ENCODE measurements around the gene FETUB. TPM values are rescaled to one million over a fixed set of nuclear protein-coding genes. Genes with fewer than 3 reads are reported as not detected.
A peak's percentile ranks its signal among the peaks of the same experiment; 100 is the strongest.

FETUB gene
- total RNA-seq, 1 donor from 2014 or later, result not detected

DNA sequence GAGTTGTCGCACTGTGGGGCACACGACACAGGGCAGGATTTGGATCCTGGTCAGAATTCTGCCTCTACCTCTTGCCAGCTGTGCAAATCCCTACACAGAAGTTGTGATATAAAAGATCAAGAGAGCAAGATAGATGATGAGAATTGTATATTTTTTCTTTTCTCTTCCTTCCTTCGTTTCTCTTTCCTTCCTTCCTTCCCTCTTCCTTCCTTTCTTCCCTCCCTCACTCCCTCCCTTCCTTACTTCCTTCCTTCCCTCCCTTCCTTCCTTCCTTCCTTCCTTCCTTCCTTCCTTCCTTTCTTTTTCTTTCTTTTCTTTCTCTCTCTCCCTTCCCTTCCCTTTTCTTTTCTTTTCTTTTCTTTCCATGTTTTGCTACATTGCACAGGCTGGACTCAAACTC, 39.3 kb upstream of the FETUB start:
- H3K36me3 Mint-ChIP-seq, result no peaks in the 10 kb centered on the region
- H3K27ac Mint-ChIP-seq, result no peak overlapping the region
- no peaks in the 10 kb centered on the region for H3K9me3 Mint-ChIP-seq
- DNase-seq (ENCODE audit: extremely low spot score, unreplicated experiment), result no peak
- peaks cover 6% of the 10 kb centered on the region for H3K4me1 Mint-ChIP-seq (ENCODE audit: unreplicated experiment)
- H3K27me3 Mint-ChIP-seq, result peaks cover 8% of the 10 kb centered on the region
- no peak overlapping the region for H3K4me3 Mint-ChIP-seq
- TF ChIP-seq, protein P1, sequence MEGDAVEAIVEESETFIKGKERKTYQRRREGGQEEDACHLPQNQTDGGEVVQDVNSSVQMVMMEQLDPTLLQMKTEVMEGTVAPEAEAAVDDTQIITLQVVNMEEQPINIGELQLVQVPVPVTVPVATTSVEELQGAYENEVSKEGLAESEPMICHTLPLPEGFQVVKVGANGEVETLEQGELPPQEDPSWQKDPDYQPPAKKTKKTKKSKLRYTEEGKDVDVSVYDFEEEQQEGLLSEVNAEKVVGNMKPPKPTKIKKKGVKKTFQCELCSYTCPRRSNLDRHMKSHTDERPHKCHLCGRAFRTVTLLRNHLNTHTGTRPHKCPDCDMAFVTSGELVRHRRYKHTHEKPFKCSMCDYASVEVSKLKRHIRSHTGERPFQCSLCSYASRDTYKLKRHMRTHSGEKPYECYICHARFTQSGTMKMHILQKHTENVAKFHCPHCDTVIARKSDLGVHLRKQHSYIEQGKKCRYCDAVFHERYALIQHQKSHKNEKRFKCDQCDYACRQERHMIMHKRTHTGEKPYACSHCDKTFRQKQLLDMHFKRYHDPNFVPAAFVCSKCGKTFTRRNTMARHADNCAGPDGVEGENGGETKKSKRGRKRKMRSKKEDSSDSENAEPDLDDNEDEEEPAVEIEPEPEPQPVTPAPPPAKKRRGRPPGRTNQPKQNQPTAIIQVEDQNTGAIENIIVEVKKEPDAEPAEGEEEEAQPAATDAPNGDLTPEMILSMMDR (conservative IDR thresholded peaks at IDR 0.05), result no peak

DNA sequence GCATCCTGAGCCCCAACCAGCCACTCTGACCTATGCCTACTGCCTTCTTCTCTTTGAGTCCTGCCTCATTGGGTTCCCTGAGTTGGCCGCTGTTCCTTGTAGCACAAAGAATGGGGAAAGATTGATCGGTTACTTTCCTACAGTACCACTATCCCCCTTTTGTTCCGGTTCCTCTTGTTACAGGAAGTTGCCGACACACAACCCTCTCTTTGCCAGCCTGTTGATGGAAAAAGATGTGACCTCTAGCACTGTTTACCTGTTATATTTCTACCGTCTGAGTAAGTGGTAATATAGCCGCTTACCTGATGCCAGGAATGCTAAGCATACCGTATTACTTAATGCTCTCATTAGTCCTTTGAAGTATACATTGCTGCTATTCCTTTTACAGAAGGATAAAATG, 37.0 kb upstream of the FETUB start:
- DNase-seq (ENCODE audit: extremely low spot score, unreplicated experiment), result no peak
- H3K4me1 Mint-ChIP-seq (ENCODE audit: unreplicated experiment), result no peaks in the 10 kb centered on the region
- no peaks in the 10 kb centered on the region for H3K36me3 Mint-ChIP-seq
- H3K27ac Mint-ChIP-seq, result no peak overlapping the region
- no peak overlapping the region for H3K4me3 Mint-ChIP-seq
- TF ChIP-seq, protein P1 (conservative IDR thresholded peaks at IDR 0.05), result no peak
- H3K9me3 Mint-ChIP-seq, result no peaks in the 10 kb centered on the region
- H3K27me3 Mint-ChIP-seq, result peaks cover 12% of the 10 kb centered on the region

GRCh38 chr3:186605078-186605477, 35.1 kb upstream of the FETUB start:
- TF ChIP-seq, protein P1 (conservative IDR thresholded peaks at IDR 0.05), result no peak
- Mint-ChIP-seq H3K9me3 (no peaks in the 10 kb centered on the region), H3K36me3 (no peaks in the 10 kb centered on the region), H3K4me3 (no peak overlapping the region), H3K27ac (no peak overlapping the region), H3K27me3 (peaks cover 15% of the 10 kb centered on the region), H3K4me1 (ENCODE audit: unreplicated experiment) (no peaks in the 10 kb centered on the region)
- no peak for DNase-seq (ENCODE audit: extremely low spot score, unreplicated experiment)

GRCh38 chr3:186605561-186606545, 34.3 kb upstream of the FETUB start:
- Mint-ChIP-seq H3K27ac (peak overlapping the region; percentile 44), H3K9me3 (no peaks in the 10 kb centered on the region), H3K36me3 (no peaks in the 10 kb centered on the region), H3K27me3 (peaks cover 15% of the 10 kb centered on the region), H3K4me1 (ENCODE audit: unreplicated experiment) (no peaks in the 10 kb centered on the region), H3K4me3 (no peak overlapping the region)
- DNase-seq (ENCODE audit: extremely low spot score, unreplicated experiment), result no peak
- TF ChIP-seq, protein P1 (conservative IDR thresholded peaks at IDR 0.05), result no peak

GRCh38 chr3:186608624-186609215, 31.5 kb upstream of the FETUB start:
- no peak for DNase-seq (ENCODE audit: extremely low spot score, unreplicated experiment)
- Mint-ChIP-seq H3K27me3 (peaks cover 31% of the 10 kb centered on the region), H3K27ac (no peak overlapping the region), H3K36me3 (no peaks in the 10 kb centered on the region), H3K4me1 (ENCODE audit: unreplicated experiment) (no peaks in the 10 kb centered on the region), H3K9me3 (no peaks in the 10 kb centered on the region), H3K4me3 (no peak overlapping the region)
- TF ChIP-seq, protein P1 (conservative IDR thresholded peaks at IDR 0.05), result no peak
